DND-41 (cell line): ENCODE measurements around the gene OR2B3.
"Not testable (repeated sequence)": the region's sequence is repeated elsewhere in the genome, so short reads cannot be mapped to it uniquely, and the experiment has no call there.

ENCODE experiments used
- ATAC-seq: fragments of 200-7000 bp; cut with Tn5 transposase; 3 replicates; pipeline ENCODE4 v1.9.1; 2021; ENCODE audit warnings: low read depth; ENCODE audit not compliant: insufficient read depth
- DNase-seq: peaks from one replicate; pipeline ENCODE4 v3.0.0-alpha.2; 2020
- H2AFZ ChIP-seq: 2 replicates; pipeline ENCODE4 v1.6.0; 2012; ENCODE audit warnings: low read depth, low read length
- H3K27ac ChIP-seq: 2 replicates; pipeline ENCODE4 v1.5.1; 2012; ENCODE audit warnings: low read length, inconsistent platforms
- H3K27me3 ChIP-seq: fragments of 200-600 bp; sonication (generic); 2 replicates; pipeline ENCODE4 v1.6.0; 2012; ENCODE audit warnings: low read length, mild to moderate bottlenecking, inconsistent platforms; ENCODE audit not compliant: insufficient read depth, poor library complexity
- H3K36me3 ChIP-seq: 2 replicates; pipeline ENCODE4 v1.5.1; 2012; ENCODE audit warnings: low read length, inconsistent platforms; ENCODE audit not compliant: insufficient read depth
- H3K4me1 ChIP-seq: 2 replicates; pipeline ENCODE4 v1.5.1; 2012; ENCODE audit warnings: mild to moderate bottlenecking, low read length; ENCODE audit not compliant: insufficient read depth
- H3K4me2 ChIP-seq: 2 replicates; pipeline ENCODE4 v1.6.0; 2012; ENCODE audit warnings: mild to moderate bottlenecking, moderate library complexity, low read length, inconsistent platforms; ENCODE audit not compliant: insufficient read depth
- H3K4me3 ChIP-seq, 2 experiments: fragments of 200-600 bp in 1 of 2; shearing (Covaris generic) in 1 of 2; 2 replicates each; pipeline ENCODE4 v1.5.1; 2012 to 2016; ENCODE audit warnings: inconsistent platforms in 2 of 2, low read length in 2 of 2, mild to moderate bottlenecking in 2 of 2, low read depth in 1 of 2, moderate library complexity in 1 of 2
- H3K79me2 ChIP-seq: 2 replicates; pipeline ENCODE4 v1.6.0; 2012; ENCODE audit warnings: low read length, inconsistent platforms; ENCODE audit not compliant: insufficient read depth
- H3K9ac ChIP-seq: 2 replicates; pipeline ENCODE4 v1.6.0; 2012; ENCODE audit warnings: low read depth, mild to moderate bottlenecking, inconsistent platforms, low read length, moderate library complexity
- H3K9me3 ChIP-seq: 2 replicates; pipeline ENCODE4 v1.5.1; 2012; ENCODE audit warnings: low read length, moderate library complexity, mild to moderate bottlenecking, inconsistent platforms; ENCODE audit not compliant: insufficient read depth, severe bottlenecking
- H4K20me1 ChIP-seq: 2 replicates; pipeline ENCODE4 v1.6.0; 2012; ENCODE audit warnings: low read length; ENCODE audit not compliant: insufficient read depth
- EZH2 ChIP-seq: IDR thresholded peaks from 3 replicates; pipeline ENCODE4 v1.6.1; 2012; ENCODE audit warnings: borderline replicate concordance, low read depth, mild to moderate bottlenecking, moderate library complexity, low read length, inconsistent platforms; ENCODE audit not compliant: severe bottlenecking
- TF ChIP-seq, protein P1 (sequence below): IDR thresholded peaks from 2 replicates; pipeline ENCODE4 v1.5.1; 2012; ENCODE audit warnings: borderline replicate concordance, low read length, moderate library complexity, mild to moderate bottlenecking; ENCODE audit not compliant: poor library complexity, severe bottlenecking; ENCODE audit errors: extremely low read depth

Gene OR2B3, protein sequence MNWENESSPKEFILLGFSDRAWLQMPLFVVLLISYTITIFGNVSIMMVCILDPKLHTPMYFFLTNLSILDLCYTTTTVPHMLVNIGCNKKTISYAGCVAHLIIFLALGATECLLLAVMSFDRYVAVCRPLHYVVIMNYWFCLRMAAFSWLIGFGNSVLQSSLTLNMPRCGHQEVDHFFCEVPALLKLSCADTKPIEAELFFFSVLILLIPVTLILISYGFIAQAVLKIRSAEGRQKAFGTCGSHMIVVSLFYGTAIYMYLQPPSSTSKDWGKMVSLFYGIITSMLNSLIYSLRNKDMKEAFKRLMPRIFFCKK

DNA sequence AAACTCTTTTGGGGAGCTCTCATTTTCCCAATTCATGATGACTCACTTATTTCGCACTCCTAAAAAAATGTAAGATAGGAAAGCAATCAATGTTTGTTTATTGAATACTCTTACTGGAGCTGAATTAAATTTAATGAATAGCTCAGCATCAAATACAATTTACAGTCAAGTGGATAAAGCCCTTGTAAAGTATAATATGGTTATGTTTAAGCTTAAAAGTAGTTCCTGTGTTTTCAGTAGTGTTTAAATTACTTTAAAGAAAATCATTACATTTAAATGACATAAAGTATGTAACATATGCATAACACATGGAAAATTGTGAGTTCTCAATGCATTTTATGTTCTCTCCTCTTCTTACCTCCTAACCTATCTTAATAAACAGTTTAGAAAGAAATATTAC is at the start of gene OR2B3:
TSS of gene OR2B3 (minus strand) at position 101 of the 400 bp plus-strand sequence. CDS start at position 36, 65 bp downstream.
- H2AFZ ChIP-seq, result no peak within 1 kb of the TSS
- ATAC-seq (no peak), DNase-seq (no peak)
- H3K36me3 ChIP-seq, result no peaks in the 10 kb centered on the region
- H3K4me2 ChIP-seq, result no peak within 1 kb of the TSS
- no peaks in the 10 kb centered on the region for H3K4me1 ChIP-seq
- TF ChIP-seq, protein P1, sequence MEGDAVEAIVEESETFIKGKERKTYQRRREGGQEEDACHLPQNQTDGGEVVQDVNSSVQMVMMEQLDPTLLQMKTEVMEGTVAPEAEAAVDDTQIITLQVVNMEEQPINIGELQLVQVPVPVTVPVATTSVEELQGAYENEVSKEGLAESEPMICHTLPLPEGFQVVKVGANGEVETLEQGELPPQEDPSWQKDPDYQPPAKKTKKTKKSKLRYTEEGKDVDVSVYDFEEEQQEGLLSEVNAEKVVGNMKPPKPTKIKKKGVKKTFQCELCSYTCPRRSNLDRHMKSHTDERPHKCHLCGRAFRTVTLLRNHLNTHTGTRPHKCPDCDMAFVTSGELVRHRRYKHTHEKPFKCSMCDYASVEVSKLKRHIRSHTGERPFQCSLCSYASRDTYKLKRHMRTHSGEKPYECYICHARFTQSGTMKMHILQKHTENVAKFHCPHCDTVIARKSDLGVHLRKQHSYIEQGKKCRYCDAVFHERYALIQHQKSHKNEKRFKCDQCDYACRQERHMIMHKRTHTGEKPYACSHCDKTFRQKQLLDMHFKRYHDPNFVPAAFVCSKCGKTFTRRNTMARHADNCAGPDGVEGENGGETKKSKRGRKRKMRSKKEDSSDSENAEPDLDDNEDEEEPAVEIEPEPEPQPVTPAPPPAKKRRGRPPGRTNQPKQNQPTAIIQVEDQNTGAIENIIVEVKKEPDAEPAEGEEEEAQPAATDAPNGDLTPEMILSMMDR, result no peak
- no peak for TF ChIP-seq EZH2
- H3K4me3 ChIP-seq, result no peak within 1 kb of the TSS
- H3K27me3 ChIP-seq, result no peaks in the 10 kb centered on the region
- no peak within 1 kb of the TSS for H3K9ac ChIP-seq
- no peaks in the 10 kb centered on the region for H4K20me1 ChIP-seq
- H3K79me2 ChIP-seq, result no peaks in the 10 kb centered on the region
- no peaks in the 10 kb centered on the region for H3K9me3 ChIP-seq
- no peak within 1 kb of the TSS for H3K27ac ChIP-seq

DNA sequence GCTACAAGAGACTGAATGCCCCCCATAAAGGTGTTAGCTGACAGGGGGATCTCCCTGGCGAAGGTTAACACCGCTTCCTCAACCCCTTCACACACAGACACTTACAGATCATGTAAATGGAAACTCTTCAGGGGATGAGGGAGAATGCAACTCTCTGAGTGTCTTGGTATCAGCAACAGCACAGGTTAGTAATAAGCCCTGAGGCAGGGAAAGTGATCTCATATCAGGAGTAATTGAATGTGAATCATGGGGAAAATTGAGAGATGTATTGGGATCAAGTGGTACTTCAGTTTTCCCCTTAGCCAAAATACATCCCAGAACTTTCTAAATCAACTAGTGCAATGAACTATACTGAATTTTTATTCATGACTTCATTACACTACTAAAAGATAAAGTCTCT is 44.6 kb upstream of the OR2B3 start:
- Histone ChIP-seq H4K20me1 (no peaks in the 10 kb centered on the region), H3K36me3 (no peaks in the 10 kb centered on the region), H3K27ac (no peak overlapping the region), H2AFZ (no peak overlapping the region), H3K9ac (no peak overlapping the region), H3K4me3 (no peak overlapping the region), H3K27me3 (no peaks in the 10 kb centered on the region), H3K4me1 (no peaks in the 10 kb centered on the region), H3K4me2 (no peak overlapping the region), H3K79me2 (no peaks in the 10 kb centered on the region), H3K9me3 (no peaks in the 10 kb centered on the region)
- DNase-seq (no peak), ATAC-seq (no peak)
- no peak for TF ChIP-seq EZH2

DNA sequence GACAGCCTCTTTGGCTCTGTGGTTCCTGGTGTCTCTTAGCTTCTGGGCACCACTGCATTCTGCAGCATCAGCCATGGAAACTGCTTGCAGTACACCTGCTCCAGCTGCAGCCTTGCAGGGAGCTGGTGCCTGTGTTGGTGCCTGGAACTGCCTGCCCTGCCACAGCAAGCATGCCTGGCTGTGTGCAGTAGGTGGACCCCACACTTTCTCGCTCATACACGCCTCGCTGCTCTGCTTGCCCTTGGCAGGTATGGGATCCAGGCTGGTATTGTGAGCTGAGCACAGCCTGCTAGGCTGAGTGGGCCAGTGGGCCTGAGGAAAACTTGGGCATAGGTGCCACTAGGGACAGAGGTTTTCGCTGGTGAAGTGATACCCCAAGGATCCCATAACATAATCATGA is 43.5 kb upstream of the OR2B3 start:
- no peaks in the 10 kb centered on the region for H3K4me1 ChIP-seq
- H3K4me3 ChIP-seq, result no peak overlapping the region
- no peaks in the 10 kb centered on the region for H3K27me3 ChIP-seq
- no peak overlapping the region for H3K27ac ChIP-seq
- H3K36me3 ChIP-seq, result no peaks in the 10 kb centered on the region
- no peaks in the 10 kb centered on the region for H3K9me3 ChIP-seq
- H3K4me2 ChIP-seq, result no peak overlapping the region
- no peaks in the 10 kb centered on the region for H3K79me2 ChIP-seq
- no peak for DNase-seq
- H4K20me1 ChIP-seq, result no peaks in the 10 kb centered on the region
- no peak overlapping the region for H2AFZ ChIP-seq
- no peak for ATAC-seq
- H3K9ac ChIP-seq, result no peak overlapping the region
- no peak for TF ChIP-seq EZH2
- TF ChIP-seq, protein P1, result no peak

DNA sequence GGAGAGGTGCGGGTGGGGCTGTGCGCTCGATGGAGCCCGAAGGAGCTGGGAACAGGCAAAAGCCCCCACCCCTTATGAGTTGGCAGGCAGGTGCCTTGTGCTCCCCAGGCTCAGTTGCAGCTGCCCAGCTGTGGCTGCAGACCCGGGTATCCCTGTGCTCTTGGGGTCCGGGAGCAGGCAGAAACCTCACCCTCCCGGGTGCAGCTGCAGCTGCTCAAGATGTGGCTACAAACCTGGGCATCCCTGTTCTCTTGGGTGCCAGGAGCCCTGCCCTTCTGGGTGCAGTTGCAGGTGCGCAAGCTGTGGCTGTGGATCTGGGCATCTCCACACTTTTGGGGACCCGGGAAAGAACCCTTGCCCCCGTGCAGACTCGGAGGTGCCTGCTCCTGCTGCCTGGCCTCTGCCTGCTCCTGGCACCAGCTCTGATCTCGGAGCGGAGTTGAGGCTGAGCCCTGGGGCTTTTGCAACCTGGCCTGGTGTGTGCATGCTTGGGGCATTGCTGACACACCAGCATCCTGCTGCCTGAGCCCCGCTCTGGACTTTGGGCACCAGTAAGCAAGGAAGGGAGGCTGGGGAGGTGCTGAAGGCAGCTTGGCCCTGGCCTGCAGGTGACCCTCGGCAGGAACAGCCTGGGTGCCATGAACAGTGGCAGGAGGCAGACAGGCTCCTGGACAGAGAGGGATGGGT is 42.4 kb upstream of the OR2B3 start:
- Histone ChIP-seq H3K79me2 (no peaks in the 10 kb centered on the region), H2AFZ (no peak overlapping the region), H3K4me3 (no peak overlapping the region), H3K4me2 (no peak overlapping the region), H3K27ac (no peak overlapping the region), H4K20me1 (no peaks in the 10 kb centered on the region), H3K9ac (no peak overlapping the region), H3K9me3 (no peaks in the 10 kb centered on the region), H3K4me1 (no peaks in the 10 kb centered on the region), H3K36me3 (no peaks in the 10 kb centered on the region), H3K27me3 (no peaks in the 10 kb centered on the region)
- DNase-seq, result no peak
- no peak for ATAC-seq
- TF ChIP-seq, protein P1, result no peak
- TF ChIP-seq EZH2, result no peak

DNA sequence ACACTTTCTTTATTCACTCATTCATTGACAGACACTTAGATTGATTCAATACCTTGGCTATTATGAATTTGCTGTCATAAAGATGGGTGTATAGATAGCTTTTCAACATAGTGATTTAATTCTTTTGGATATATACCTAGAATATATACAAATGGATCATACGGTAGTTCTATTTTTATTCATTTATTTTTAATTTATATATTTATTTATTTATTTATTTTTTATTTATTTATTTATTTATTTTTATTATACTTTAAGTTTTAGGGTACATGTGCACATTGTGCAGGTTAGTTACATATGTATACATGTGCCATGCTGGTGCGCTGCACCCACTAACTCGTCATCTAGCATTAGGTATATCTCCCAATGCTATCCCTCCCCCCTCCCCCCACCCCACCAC is 27.9 kb upstream of the OR2B3 start:
- not testable (repeated sequence) for H3K9me3 ChIP-seq, H3K4me3 ChIP-seq, H3K9ac ChIP-seq, H2AFZ ChIP-seq, H4K20me1 ChIP-seq, H3K4me1 ChIP-seq, H3K79me2 ChIP-seq, H3K36me3 ChIP-seq, H3K27ac ChIP-seq, DNase-seq, ATAC-seq, H3K27me3 ChIP-seq, H3K4me2 ChIP-seq
